Measurements from ENCODE around the gene PKP4.
"Not testable (repeated sequence)": the region's sequence is repeated elsewhere in the genome, so short reads cannot be mapped to it uniquely, and the experiment has no call there.

The PKP4 gene

DNA sequence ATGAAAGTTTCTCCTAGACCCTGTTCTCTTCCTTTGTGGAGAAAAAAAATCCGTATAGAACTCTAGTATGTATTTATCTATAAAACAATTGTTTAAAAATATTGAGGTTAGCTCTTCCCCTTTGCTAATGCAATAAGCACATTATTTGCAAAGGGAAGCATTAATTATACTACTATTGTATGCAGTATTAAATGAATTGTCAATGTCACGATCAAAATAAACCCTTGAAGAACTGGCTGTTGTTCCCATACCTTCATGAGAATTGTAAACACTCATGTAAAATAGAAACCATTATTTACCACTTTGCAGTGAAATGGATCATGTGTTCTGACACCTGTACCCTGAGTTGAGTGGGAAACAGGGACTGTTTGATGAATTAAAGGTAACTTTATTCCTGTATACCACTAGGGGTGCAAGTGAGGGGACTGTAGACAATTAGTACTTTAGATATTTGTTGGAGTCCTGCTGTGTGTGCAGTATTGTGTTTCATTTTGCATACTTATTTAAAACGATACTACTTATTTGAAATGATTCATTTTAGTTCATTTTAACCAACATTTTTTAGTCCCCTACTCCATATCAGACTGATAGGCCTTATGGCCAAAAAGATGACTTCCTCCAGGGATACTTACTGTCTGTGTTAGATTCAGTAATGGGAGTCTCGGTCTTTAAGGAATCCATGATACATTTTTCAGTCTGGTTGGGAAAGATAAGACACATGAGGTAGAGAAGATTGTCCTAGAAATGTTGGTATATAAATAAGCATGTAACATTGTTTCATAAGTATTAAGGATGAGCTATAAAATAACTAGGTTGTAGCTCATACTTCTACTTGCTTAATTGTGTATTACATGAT, 7.9 kb downstream of the PKP4 start:
- DNase-seq (ENCODE audit: low read depth, low spot score), result no peak

DNA sequence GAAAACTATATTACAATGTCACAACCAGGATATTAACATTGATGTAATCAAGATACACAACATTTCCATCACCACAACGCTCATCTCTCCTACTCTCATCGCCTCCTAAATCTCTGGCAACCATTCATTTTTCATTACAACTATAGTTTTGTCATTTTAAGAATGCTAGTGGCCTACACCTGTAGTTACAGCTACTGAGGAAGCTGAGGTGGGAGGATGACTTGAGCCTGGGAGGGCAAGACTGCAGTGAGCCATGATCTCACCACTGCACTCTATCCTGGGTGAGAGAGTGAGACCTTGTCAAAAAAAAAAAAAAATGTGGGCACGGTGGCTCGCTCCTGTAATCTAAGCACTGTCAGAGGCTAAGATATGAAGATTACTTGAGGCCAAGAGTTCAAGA, 10.5 kb downstream of the PKP4 start:
- DNase-seq (ENCODE audit: low read depth, low spot score), result no peak

DNA sequence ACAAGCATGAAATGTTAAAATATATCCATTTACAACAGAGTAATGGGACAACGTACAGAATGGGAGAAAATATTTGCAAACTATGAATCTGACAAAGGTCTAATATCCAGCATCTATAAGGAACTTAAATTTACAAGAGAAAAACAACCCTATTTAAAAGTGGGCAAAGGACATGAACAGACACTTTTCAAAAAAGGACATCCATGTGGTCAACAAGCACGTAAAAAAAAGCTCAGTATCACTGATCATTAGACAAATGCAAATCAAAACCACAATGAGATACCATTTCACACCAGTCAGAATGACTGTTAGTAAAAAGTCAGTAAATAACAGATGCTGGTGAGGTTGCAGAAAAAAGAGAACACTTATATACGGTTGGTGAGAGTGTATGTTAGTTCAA, 16.1 kb downstream of the PKP4 start:
- DNase-seq (ENCODE audit: low read depth, low spot score), result not testable (repeated sequence)

DNA sequence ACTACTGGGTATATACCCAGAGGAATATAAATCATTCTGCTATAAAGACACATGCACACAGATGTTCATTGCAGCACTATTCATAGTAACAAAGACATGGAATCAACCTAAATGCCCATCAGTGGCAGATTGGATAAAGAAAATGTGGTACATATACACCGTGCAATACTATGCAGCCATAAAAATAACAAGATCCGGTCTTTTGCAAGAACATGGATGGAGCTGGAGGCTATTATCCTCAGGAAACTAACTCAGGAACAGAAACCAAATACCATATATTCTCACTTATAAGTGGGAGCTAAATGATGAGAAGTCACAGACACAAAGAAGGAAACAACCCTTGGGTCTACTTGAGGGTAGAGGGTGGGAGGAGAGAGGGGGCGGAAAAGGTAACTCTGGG, 16.5 kb downstream of the PKP4 start:
- DNase-seq (ENCODE audit: low read depth, low spot score), result not testable (repeated sequence)

DNA sequence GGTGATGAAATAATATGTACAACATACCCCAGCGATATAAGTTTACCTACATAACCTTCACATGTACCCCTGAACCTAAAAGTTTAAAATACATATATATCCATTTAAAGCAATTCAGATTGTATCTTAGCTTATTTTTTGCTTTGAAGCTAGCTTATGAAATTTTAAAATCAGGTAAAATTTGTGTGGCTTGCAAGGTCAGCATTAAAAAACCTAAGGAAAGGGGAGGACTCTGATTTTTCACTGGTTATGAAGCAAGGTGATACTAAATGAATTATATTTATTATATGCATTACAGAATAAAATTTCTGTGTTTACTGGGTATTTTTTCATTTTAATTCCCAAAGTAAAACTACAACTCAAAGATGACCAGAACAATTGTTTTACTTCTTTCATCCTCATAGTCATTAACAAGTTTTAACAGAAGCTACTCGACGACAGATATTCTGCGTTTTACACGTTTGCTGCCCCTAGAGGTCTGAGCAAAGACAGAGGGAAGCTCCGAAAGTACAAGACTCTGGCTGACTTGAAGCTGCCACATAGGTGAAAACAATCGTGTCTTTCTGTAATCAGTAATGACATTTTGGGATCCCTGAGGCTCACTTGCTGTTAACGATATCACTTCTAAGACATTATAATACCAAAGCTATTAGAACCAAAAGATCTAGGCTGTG, 17.1 kb downstream of the PKP4 start:
- DNase-seq (ENCODE audit: low read depth, low spot score), result no peak

DNA sequence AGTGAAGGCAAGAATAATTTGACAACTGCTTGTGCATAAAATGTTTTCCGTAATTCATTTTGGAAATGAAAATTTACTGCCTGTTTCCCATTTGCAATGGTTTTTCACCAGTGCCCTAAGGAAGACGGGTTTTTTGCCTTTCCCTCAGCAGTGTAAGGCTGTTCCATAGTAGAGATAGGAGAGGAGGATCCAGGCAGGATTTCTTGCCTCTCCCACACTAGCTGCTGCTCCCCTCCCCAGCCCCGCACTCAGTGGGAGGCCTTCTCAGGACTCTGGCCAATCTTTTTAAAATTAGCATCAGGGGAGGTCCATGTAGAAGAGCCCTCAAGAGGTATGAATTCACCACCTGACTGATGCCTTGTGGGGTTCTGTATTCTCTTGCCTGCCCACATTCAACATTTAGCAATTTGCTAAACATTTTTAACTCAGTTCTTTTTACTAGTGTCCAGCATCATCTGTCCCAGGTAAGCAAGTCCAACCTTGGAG, 17.8 kb downstream of the PKP4 start:
- not testable (repeated sequence) for DNase-seq (ENCODE audit: low read depth, low spot score)

DNA sequence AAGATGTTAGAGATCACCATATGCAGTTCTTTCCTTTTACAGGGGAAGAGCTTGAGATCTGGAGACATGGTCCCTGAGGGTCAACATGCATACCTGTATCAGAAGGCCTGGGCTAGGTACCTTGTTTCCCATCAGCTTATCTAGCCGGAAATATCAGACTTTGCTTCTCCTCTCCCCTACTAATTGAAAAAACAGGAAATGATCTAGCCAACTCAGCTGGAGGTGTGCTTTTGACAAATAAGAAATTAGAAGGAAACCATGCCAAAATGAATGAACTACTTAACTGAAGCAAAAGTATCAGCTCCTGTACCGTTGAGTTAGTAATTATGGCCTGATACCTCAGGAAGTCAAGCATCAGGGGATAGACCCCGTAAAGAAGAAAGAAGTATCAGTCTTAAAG, 20.4 kb downstream of the PKP4 start:
- no peak for DNase-seq (ENCODE audit: low read depth, low spot score)

DNA sequence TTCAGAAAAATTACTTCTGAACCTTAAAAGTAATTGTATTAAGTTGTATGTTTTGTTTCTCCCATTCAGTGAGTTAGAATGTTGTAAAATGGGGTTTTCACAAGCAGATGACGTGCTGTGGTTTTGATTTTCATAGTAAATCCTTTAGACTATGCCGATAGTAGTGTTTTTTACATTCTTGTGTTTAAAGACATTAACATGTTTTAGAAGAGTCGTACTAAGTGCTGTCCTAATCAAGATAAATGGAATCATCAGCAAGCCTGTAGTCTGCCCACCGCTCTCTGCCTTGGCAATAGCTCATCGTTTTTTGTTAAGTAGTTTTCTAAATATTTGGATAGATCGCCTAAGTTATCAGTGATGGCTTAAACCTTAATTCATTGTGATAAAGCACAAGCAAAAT, 21.5 kb downstream of the PKP4 start:
- no peak for DNase-seq (ENCODE audit: low read depth, low spot score)

DNA sequence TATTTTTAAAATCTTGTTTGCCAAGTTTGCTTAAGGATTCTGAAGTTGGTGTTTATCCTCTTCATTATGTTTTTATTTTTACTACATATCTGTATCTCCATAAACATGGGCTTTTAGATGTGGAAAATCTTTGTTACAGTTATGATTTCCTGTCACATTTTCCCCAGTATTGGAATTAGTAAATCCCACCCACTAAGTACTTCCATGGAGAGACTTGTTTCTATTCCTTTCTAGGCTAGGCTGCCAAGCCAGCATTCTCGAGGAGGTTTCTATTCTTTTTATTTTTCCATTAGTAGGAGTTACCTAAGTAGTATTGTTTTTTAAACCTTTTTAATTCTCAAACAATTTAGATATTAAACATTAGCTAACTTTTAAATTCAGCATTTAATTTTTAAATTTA, 22.1 kb downstream of the PKP4 start:
- no peak for DNase-seq (ENCODE audit: low read depth, low spot score)

DNA sequence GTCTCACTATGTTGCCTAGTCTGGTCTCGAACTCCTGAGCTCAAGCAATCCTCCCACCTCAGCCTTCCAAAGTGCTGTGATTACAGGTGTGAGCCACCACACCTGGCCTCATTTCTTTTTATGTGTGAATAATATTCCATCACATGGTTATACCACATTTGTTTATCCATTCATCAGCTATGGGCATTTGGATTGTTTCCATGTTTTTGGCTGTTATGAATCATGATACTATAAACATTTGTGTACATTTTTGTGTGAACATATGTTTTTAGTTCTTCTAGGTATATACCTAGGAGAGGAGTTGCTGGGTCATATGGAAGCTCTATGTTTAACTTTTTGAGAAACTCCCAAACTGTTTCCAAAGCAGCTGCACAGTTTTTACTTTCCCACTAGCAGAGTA, 24.4 kb downstream of the PKP4 start:
- DNase-seq (ENCODE audit: low read depth, low spot score), result no peak

DNA sequence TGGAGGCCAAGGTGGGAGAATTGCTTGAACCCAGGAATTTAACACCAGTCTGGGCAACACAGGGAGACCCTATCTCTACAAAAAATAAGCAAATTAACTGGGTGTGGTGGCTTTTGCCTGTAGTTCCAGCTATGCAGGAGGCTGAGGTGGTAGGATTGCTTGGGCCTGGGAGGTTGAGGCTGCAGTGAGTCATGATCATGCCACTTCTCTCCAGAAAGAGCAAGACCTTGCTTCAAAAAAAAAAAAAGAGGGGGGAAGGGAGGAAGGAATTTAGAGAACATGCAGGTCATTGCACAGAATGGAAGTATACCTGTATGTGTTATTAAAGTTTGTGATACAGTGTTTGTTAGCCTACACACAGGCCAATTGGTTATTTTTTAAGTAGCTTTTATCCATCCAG, 25.8 kb downstream of the PKP4 start:
- no peak for DNase-seq (ENCODE audit: low read depth, low spot score)

DNA sequence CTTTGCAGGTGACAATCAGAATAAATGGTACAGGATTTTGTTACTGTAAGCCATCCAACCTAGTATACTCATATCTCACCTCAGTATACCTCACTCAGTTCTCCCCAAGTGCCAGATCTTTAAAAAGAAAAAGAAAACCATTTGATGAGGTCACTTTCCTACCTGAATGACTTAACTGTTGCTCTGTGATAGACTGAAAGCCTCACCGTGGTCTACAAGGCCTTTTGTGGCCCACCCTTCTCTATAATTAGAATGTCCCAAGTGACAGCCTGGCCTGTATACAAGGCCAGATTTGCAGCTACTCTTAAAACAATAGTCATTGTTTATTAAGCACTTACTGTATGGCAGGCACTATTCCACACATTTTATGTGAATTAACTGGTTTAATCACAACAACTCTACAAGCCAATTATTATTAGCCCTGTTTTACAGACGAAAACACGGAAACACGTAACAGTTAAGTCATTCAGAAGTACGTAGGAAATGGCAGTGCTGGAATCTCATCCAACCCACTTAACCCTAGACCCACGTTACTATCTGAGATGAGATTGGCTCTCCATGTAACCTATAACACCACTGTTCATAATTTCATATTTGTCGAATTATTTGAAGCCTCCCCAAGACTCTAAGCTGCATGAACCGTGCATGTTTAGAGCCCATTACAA, 28.3 kb downstream of the PKP4 start:
- no peak for DNase-seq (ENCODE audit: low read depth, low spot score)

DNA sequence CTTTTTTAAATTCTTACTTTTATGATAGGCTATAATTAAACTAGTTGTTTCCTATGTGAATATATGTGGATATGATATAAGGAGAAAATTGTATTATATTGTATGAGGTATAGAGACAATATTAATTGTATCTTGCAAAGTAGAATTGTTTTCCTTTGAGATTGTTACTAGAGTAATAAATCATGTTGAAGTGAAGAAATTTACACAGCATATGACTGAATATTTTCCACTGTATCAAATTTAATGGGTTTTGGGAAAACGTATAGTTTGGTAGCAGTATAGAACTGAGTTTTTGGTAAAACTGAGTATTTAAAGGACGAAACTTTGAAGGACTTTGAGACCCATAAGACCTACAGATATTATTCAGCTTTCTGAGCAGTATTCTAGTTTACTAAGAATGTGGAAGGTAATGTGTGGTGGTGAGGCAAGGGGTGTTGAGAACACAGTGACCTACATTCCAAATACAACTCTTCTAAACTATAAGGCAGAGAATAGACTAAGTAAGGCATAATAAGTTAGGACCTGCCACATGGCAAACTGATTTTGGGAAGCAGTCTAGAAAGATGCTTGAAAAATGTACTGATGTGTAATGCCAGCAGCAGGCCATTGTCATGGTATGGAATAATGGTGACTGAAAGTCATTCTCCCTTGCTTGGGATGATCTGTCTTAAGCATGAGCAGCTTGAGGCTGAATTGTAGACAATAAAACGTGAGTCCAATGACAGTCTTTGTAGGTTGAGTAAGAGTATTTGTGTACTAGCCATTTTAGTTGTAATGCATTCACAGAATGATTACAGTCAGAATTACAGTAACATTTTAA, 29.6 kb downstream of the PKP4 start:
- no peak for DNase-seq (ENCODE audit: low read depth, low spot score)

DNA sequence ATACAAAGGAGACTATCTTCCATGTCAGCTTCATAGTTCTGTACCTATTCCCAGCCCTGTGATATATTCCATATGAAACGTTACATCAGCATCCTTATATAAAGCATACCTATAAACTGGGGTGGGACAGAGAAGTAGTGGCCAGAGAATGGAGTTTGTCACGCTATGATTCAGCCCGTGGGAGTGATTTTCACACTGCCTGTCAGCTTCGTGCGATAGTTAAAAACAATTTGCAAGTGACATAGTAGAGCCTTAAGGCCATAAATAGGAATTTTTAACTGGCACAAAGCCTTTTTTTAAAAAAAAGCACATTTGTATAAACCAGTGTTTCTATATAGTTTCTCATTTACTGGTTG, 30.2 kb downstream of the PKP4 start:
- DNase-seq (ENCODE audit: low read depth, low spot score), result no peak

DNA sequence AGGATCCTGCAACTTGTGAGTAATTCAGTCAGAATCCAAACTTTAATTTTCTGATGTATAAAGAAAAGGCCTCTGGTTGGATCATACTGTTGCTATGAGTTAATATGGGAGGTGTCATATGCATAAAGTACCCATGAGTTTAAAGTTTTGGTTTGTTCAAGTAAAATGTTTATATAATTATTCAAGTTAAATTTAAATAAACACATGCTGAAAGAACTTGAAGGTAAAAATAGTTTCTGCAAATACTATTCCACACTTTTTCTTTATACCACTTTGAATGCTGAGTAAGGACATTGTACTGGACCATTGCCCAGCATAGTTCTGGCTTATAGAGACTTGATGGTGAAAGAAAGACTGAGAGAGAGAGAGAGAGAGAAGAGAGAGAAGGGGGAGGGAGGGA, 30.7 kb downstream of the PKP4 start:
- peak; percentile 10 for DNase-seq (ENCODE audit: low read depth, low spot score)

DNA sequence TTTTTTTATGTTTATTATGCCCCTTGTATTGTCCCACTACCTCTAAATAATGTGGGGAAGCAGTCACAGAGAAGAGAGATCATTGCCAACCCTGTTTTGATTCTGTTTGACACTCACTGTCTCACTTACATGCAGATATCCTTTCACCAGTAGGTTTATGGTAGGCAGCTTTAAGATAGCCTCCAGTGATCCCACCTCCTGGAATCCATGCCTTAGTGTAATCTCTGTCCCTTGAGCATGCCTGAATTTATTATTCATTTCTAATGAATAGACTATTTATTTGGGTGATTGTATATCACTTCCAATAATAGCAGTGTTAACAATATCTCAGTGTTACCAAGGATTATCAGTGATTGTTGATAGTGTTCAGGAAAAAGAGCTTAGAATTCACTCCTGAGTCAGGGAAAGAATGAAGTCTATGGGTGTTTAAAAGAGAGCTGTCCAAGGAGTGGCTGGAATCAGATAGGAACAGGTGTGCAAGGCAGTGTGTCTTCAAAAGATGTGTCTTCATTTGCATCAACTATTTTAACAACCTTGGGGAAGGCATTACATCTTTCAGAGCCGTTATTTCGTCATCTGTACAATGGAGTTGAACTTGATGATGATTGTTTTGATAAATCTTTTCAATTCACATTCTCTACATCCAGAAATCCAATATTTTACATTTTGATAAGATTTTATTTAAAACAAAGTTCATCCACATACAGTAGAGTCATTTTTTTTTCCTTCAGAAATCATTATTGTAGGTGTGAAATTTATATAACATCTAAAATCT, 31.9 kb downstream of the PKP4 start:
- no peak for DNase-seq (ENCODE audit: low read depth, low spot score)

DNA sequence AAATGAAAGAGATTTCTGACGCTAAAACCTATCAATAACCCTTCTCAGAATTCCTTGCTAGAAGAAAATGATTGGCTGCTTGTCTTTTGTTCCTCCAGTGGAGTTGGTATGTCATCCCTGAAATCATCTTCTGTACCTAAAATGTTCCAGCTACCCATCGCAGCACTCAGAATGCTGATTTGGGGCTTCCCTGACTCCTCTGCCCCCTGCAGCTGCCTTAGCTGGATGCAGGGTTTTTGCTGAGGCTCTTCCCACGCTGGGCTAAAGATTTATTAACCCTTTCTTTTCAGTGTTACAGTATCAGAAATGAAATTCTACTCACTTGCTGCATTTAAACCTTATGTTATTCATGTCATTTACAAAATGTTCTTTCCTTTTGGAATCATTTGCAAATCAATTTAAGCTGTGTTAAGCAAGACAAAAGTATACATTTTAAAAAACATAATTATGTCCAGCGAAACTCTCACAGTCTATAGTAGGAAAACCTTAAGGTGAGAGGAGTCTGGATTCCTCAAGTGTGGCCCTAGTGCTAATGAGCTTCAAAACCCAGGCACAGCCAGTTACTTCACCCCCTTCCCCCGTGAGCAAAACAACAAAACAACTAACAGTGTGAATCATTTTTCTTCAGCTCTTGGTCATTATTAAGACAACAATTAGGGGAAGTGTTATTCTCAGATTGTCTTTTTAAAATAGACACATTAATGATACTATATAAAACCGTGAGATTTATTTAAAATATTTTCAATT, 32.8 kb downstream of the PKP4 start:
- no peak for DNase-seq (ENCODE audit: low read depth, low spot score)

DNA sequence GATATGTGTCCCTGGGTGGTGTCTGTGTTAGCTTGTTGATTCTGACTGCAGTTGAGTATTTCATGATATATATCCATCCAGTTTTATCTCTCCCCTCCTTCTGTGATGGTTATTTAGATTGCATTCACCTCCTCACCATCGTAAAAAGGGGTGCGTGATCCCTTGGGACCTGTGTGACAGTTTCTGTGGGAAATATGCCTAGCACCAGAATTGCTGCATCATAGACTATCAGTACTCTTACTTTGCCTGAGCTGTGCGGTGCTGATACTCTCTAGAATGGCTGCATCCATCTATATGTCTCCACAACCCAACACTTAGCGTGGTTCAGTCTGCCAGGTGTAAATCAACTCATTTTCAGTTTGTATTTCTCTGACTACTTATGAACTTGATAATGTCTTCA, 34.3 kb downstream of the PKP4 start:
- DNase-seq (ENCODE audit: low read depth, low spot score), result no peak

DNA sequence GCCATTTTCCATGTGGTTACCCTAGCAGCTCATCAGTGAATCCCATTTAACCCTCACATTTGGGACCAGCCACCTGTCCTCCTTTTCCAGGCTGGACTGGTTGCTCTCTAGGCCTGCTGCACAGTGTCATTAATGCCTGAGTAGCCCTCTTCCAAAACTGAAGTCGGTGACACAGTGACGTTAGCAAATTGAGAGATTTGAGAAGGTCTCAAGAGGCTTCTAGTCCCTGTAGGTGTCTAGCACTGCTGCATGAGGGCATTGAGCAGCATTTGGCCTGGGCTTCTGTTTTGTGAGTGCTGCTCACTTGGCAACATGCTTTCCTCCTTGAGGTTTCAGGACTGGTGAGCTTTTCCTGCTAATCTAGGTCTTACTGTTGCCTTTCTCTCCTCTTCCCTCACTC, 36.7 kb downstream of the PKP4 start:
- DNase-seq (ENCODE audit: low read depth, low spot score), result no peak

DNA sequence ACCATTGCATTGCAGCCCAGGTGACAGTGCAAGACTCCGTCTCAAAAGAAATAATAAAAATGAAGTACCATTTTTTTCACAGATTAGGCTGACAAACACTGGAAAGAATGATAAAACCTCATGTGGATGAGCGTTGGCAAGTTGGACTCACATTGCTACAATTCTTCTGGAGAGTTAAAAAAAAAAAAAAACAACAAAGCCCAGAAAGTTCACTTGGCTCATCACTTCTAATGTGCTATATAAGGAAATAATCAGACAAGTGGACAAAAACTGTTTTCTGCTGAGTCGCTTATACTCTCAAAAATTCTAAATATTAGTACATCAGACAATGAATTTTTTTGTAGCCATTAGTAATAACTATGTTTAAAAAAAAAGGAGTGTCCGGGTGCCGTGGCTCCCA, 38.4 kb downstream of the PKP4 start:
- no peak for DNase-seq (ENCODE audit: low read depth, low spot score)

Measured in brain pericyte (primary cell).